Measurements from ENCODE around the gene CPPED1. TPM values are rescaled to one million over a fixed set of nuclear protein-coding genes. Genes with fewer than 3 reads are reported as not detected.

Gene CPPED1
- total RNA-seq, 2 donors from 2014 or later = 24.8 to 61.0 TPM

GRCh38 chr16:12729448-12729847, 74.2 kb downstream of the CPPED1 start:
- H3K4me3 ChIP-seq = no peak overlapping the region
- H3K9me3 ChIP-seq = no peaks in the 10 kb centered on the region
- H3K36me3 ChIP-seq = no peaks in the 10 kb centered on the region
- intact Hi-C loops (cut with DNase I) = no loop called here
- H3K27ac ChIP-seq = peak overlapping the region in 1 of 2 donors; percentile 59
- no peak for TF ChIP-seq POLR2A (IDR thresholded peaks at IDR 0.05)
- no peak for TF ChIP-seq POLR2AphosphoS5 (IDR thresholded peaks at IDR 0.05)
- TF ChIP-seq CTCF (IDR thresholded peaks at IDR 0.05) = no peak
- no peaks in the 10 kb centered on the region for H3K27me3 ChIP-seq (replicated peaks; ENCODE audit: insufficient read depth)
- H3K4me1 ChIP-seq (replicated peaks) = peaks cover 3% of the 10 kb centered on the region
- WGBS = 35% methylated on average over 4 of the region's 4 CpGs
- DNase-seq (ENCODE audit: low spot score) = no peak

- no peaks in the 10 kb centered on the region for H3K36me3 ChIP-seq
- TF ChIP-seq POLR2AphosphoS5 (IDR thresholded peaks at IDR 0.05) (no peak), POLR2A (IDR thresholded peaks at IDR 0.05) (no peak), CTCF (IDR thresholded peaks at IDR 0.05) (no peak)
- intact Hi-C loops (cut with DNase I) = no loop called here
- H3K4me3 ChIP-seq = no peak overlapping the region
- no peak for DNase-seq (ENCODE audit: low spot score)
- 78% methylated on average over 5 of the region's 5 CpGs for WGBS
- no peak overlapping the region for H3K27ac ChIP-seq
- H3K27me3 ChIP-seq (replicated peaks; ENCODE audit: insufficient read depth) = no peaks in the 10 kb centered on the region
- H3K4me1 ChIP-seq (replicated peaks) = peaks cover 3% of the 10 kb centered on the region
- no peaks in the 10 kb centered on the region for H3K9me3 ChIP-seq
Observed at GRCh38 chr16:12728469-12728868, 75.2 kb downstream of the CPPED1 start.

- Histone ChIP-seq H3K9me3 (no peaks in the 10 kb centered on the region), H3K36me3 (no peaks in the 10 kb centered on the region), H3K4me3 (no peak overlapping the region), H3K4me1 (replicated peaks) (no peaks in the 10 kb centered on the region), H3K27me3 (replicated peaks; ENCODE audit: insufficient read depth) (no peaks in the 10 kb centered on the region), H3K27ac (no peak overlapping the region)
- WGBS = 91% methylated on average over 8 of the region's 8 CpGs
- intact Hi-C loops (cut with DNase I) = no loop called here
- no peak for DNase-seq (ENCODE audit: low spot score)
- TF ChIP-seq POLR2AphosphoS5 (IDR thresholded peaks at IDR 0.05) (no peak), CTCF (IDR thresholded peaks at IDR 0.05) (no peak), POLR2A (IDR thresholded peaks at IDR 0.05) (no peak)
Observed at GRCh38 chr16:12724226-12724625, 79.5 kb downstream of the CPPED1 start.

GRCh38 chr16:12723681-12724080, 80.0 kb downstream of the CPPED1 start:
- no peak overlapping the region for H3K4me3 ChIP-seq
- H3K27me3 ChIP-seq (replicated peaks; ENCODE audit: insufficient read depth) = no peaks in the 10 kb centered on the region
- no peak for TF ChIP-seq CTCF (IDR thresholded peaks at IDR 0.05)
- TF ChIP-seq POLR2A (IDR thresholded peaks at IDR 0.05) = no peak
- no peak for TF ChIP-seq POLR2AphosphoS5 (IDR thresholded peaks at IDR 0.05)
- 70% methylated on average over 5 of the region's 5 CpGs for WGBS
- intact Hi-C loops (cut with DNase I) = no loop called here
- H3K36me3 ChIP-seq = no peaks in the 10 kb centered on the region
- no peaks in the 10 kb centered on the region for H3K4me1 ChIP-seq (replicated peaks)
- H3K9me3 ChIP-seq = no peaks in the 10 kb centered on the region
- no peak for DNase-seq (ENCODE audit: low spot score)
- no peak overlapping the region for H3K27ac ChIP-seq

- Histone ChIP-seq H3K4me1 (replicated peaks) (no peaks in the 10 kb centered on the region), H3K9me3 (no peaks in the 10 kb centered on the region), H3K36me3 (no peaks in the 10 kb centered on the region), H3K27me3 (replicated peaks; ENCODE audit: insufficient read depth) (no peaks in the 10 kb centered on the region), H3K4me3 (no peak overlapping the region), H3K27ac (no peak overlapping the region)
- no peak for DNase-seq (ENCODE audit: low spot score)
- WGBS = 87% methylated on average over 9 of the region's 9 CpGs
- TF ChIP-seq CTCF (IDR thresholded peaks at IDR 0.05) (no peak), POLR2AphosphoS5 (IDR thresholded peaks at IDR 0.05) (no peak), POLR2A (IDR thresholded peaks at IDR 0.05) (no peak)
- intact Hi-C loops (cut with DNase I) = no loop called here
Observed at GRCh38 chr16:12721841-12722421, 81.8 kb downstream of the CPPED1 start.

All from prostate gland (tissue), 2 donors.